HL-60 (cell line): ENCODE measurements around the gene CLDND1.

Experiments used
- CTCF ChIP-seq: IDR thresholded peaks from one replicate; pipeline ENCODE4 v1.5.1; 2011; ENCODE audit warnings: low read length, control low read depth, inconsistent platforms; ENCODE audit not compliant: insufficient read depth
- POLR2AphosphoS5 ChIP-seq: IDR thresholded peaks from 2 replicates; pipeline ENCODE4 v1.6.1; 2012; ENCODE audit warnings: low read depth
- REST ChIP-seq: IDR thresholded peaks from 2 replicates; pipeline ENCODE4 v1.6.1; 2012; ENCODE audit warnings: low read depth; ENCODE audit not compliant: insufficient replicate concordance

- TF ChIP-seq REST: no peak
- no peak for TF ChIP-seq CTCF
- TF ChIP-seq POLR2AphosphoS5: no peak
Observed at GRCh38 chr3:98504539-98504938, 18.2 kb downstream of the CLDND1 start.
